ENCODE measurements around the gene ANKRD11. TPM values are rescaled to one million over a fixed set of nuclear protein-coding genes. Genes with fewer than 3 reads are reported as not detected.
"Not testable (repeated sequence)": the region's sequence is repeated elsewhere in the genome, so short reads cannot be mapped to it uniquely, and the experiment has no call there.

Gene ANKRD11
- total RNA-seq, 1 experiment from 2014 or later, result 116 TPM

GRCh38 chr16:89443727-89444084 is 46.7 kb downstream of the ANKRD11 start:
- no peak for DNase-seq
- Histone ChIP-seq H3K27me3 (no peaks in the 10 kb centered on the region), H3K36me3 (no peaks in the 10 kb centered on the region; the same call in 1 of the 2 replicates), H3K9me3 (replicated peaks) (no peaks in the 10 kb centered on the region), H3K4me1 (peaks cover 51% of the 10 kb centered on the region), H3K4me3 (no peak overlapping the region), H3K27ac (no peak overlapping the region)

GRCh38 chr16:89442990-89443726 is 47.2 kb downstream of the ANKRD11 start:
- Histone ChIP-seq H3K27ac (no peak overlapping the region; the same call in 1 of the 2 replicates), H3K4me1 (peaks cover 51% of the 10 kb centered on the region), H3K36me3 (no peaks in the 10 kb centered on the region; the same call in 1 of the 2 replicates), H3K4me3 (no peak overlapping the region), H3K9me3 (replicated peaks) (no peaks in the 10 kb centered on the region), H3K27me3 (no peaks in the 10 kb centered on the region)
- DNase-seq, result peak; percentile 60 to 67

- H3K36me3 ChIP-seq, result no peaks in the 10 kb centered on the region; the same call in 1 of the 2 replicates
- no peaks in the 10 kb centered on the region for H3K27me3 ChIP-seq
- no peaks in the 10 kb centered on the region for H3K9me3 ChIP-seq (replicated peaks)
- H3K27ac ChIP-seq, result no peak overlapping the region; the same call in 1 of the 2 replicates
- peaks cover 51% of the 10 kb centered on the region for H3K4me1 ChIP-seq
- no peak overlapping the region for H3K4me3 ChIP-seq
- no peak for DNase-seq
Observed at GRCh38 chr16:89442588-89442987, 47.8 kb downstream of the ANKRD11 start.

GRCh38 chr16:89439659-89440058 is 50.7 kb downstream of the ANKRD11 start:
- H3K36me3 ChIP-seq, result peaks cover 13% of the 10 kb centered on the region
- H3K4me3 ChIP-seq, result no peak overlapping the region
- H3K27me3 ChIP-seq, result no peaks in the 10 kb centered on the region
- DNase-seq, result no peak
- H3K4me1 ChIP-seq, result peaks cover 28% of the 10 kb centered on the region
- no peaks in the 10 kb centered on the region for H3K9me3 ChIP-seq (replicated peaks)
- H3K27ac ChIP-seq, result no peak overlapping the region

GRCh38 chr16:89437991-89438390 is 52.4 kb downstream of the ANKRD11 start:
- no peaks in the 10 kb centered on the region for H3K27me3 ChIP-seq
- no peaks in the 10 kb centered on the region for H3K9me3 ChIP-seq (replicated peaks)
- no peak overlapping the region for H3K4me3 ChIP-seq
- H3K36me3 ChIP-seq, result peaks cover 16% of the 10 kb centered on the region
- peaks cover 11% of the 10 kb centered on the region for H3K4me1 ChIP-seq
- no peak for DNase-seq
- H3K27ac ChIP-seq, result no peak overlapping the region

GRCh38 chr16:89437251-89437987 is 52.9 kb downstream of the ANKRD11 start:
- Histone ChIP-seq H3K4me1 (peaks cover 6% of the 10 kb centered on the region), H3K4me3 (no peak overlapping the region), H3K36me3 (peaks cover 18% of the 10 kb centered on the region), H3K9me3 (replicated peaks) (no peaks in the 10 kb centered on the region), H3K27me3 (no peaks in the 10 kb centered on the region), H3K27ac (no peak overlapping the region)
- DNase-seq, result no peak

GRCh38 chr16:89436366-89436765 is 54.0 kb downstream of the ANKRD11 start:
- no peaks in the 10 kb centered on the region; the same call in 1 of the 2 replicates for H3K4me1 ChIP-seq
- H3K27me3 ChIP-seq, result no peaks in the 10 kb centered on the region
- H3K9me3 ChIP-seq (replicated peaks), result no peaks in the 10 kb centered on the region
- no peak for DNase-seq
- H3K27ac ChIP-seq, result no peak overlapping the region
- H3K4me3 ChIP-seq, result no peak overlapping the region
- peaks cover 20% of the 10 kb centered on the region for H3K36me3 ChIP-seq

- not testable (repeated sequence) for DNase-seq; H3K4me1 ChIP-seq; H3K9me3 ChIP-seq (replicated peaks); H3K27ac ChIP-seq; H3K4me3 ChIP-seq; H3K27me3 ChIP-seq
- peaks cover 20% of the 10 kb centered on the region for H3K36me3 ChIP-seq
Observed at GRCh38 chr16:89435059-89435458, 55.3 kb downstream of the ANKRD11 start.

- Histone ChIP-seq H3K27me3 (no peaks in the 10 kb centered on the region), H3K4me1 (no peaks in the 10 kb centered on the region; the same call in 1 of the 2 replicates), H3K9me3 (replicated peaks) (no peaks in the 10 kb centered on the region), H3K4me3 (no peak overlapping the region), H3K36me3 (peaks cover 20% of the 10 kb centered on the region), H3K27ac (no peak overlapping the region)
- no peak for DNase-seq
Observed at GRCh38 chr16:89434490-89434889, 55.9 kb downstream of the ANKRD11 start.

GRCh38 chr16:89433363-89433984 is 56.9 kb downstream of the ANKRD11 start:
- not testable (repeated sequence) for H3K4me1 ChIP-seq; H3K9me3 ChIP-seq (replicated peaks); H3K27ac ChIP-seq; H3K4me3 ChIP-seq; H3K27me3 ChIP-seq; DNase-seq
- H3K36me3 ChIP-seq, result peaks cover 20% of the 10 kb centered on the region

- no peak for DNase-seq
- no peak overlapping the region for H3K4me3 ChIP-seq
- H3K27ac ChIP-seq, result no peak overlapping the region
- H3K9me3 ChIP-seq (replicated peaks), result no peaks in the 10 kb centered on the region
- H3K36me3 ChIP-seq, result peaks cover 23% of the 10 kb centered on the region
- 0 out of 2 replicates have a peak, but pooled peaks cover 3% of the 10 kb centered on the region for H3K4me1 ChIP-seq
- H3K27me3 ChIP-seq, result no peaks in the 10 kb centered on the region
Observed at GRCh38 chr16:89431630-89432029, 58.7 kb downstream of the ANKRD11 start.

- no peak overlapping the region for H3K27ac ChIP-seq
- H3K4me1 ChIP-seq, result 0 out of 2 replicates have a peak, but pooled peaks cover 4% of the 10 kb centered on the region
- H3K9me3 ChIP-seq (replicated peaks), result no peaks in the 10 kb centered on the region
- no peak overlapping the region for H3K4me3 ChIP-seq
- no peaks in the 10 kb centered on the region for H3K27me3 ChIP-seq
- DNase-seq, result no peak
- peaks cover 23% of the 10 kb centered on the region for H3K36me3 ChIP-seq
Observed at GRCh38 chr16:89431158-89431584, 59.2 kb downstream of the ANKRD11 start.

GRCh38 chr16:89430436-89431157 is 59.8 kb downstream of the ANKRD11 start:
- H3K4me1 ChIP-seq, result peaks cover 9% of the 10 kb centered on the region
- no peak for DNase-seq
- no peaks in the 10 kb centered on the region for H3K9me3 ChIP-seq (replicated peaks)
- no peak overlapping the region for H3K27ac ChIP-seq
- H3K27me3 ChIP-seq, result no peaks in the 10 kb centered on the region
- H3K4me3 ChIP-seq, result no peak overlapping the region
- peaks cover 24% of the 10 kb centered on the region for H3K36me3 ChIP-seq

GRCh38 chr16:89428605-89429004 is 61.8 kb downstream of the ANKRD11 start:
- not testable (repeated sequence) for H3K4me1 ChIP-seq, DNase-seq

More at GRCh38 chr16:89428605-89429004, 61.8 kb downstream of the ANKRD11 start:
- not testable (repeated sequence) for H3K4me3 ChIP-seq; H3K27ac ChIP-seq; H3K9me3 ChIP-seq (replicated peaks); H3K27me3 ChIP-seq
- peaks cover 30% of the 10 kb centered on the region for H3K36me3 ChIP-seq

All from SJCRH30 (cell line).